H1 (cell line): ENCODE results near the gene TAF3. TPM values are rescaled to one million over a fixed set of nuclear protein-coding genes. Genes with fewer than 3 reads are reported as not detected.

Source experiments
- CTCF ChIA-PET: fragments of 300-600 bp; sonication (Branson Sonifier 250); formaldehyde crosslinking; loops from one replicate; lab custom pipeline; 2021; ENCODE audit not compliant: partially characterized antibody; lab: Charles Lee
- POLR2A ChIA-PET: fragments of 300-600 bp; sonication (Branson Sonifier 250); formaldehyde crosslinking; loops from one replicate; lab custom pipeline; 2021; ENCODE audit warnings: inconsistent platforms; ENCODE audit not compliant: partially characterized antibody; lab: Charles Lee
- DNase-seq, 2 experiments: peaks; one replicate each; pipeline versions ENCODE4 v3.0.0 to v3.0.0-alpha.2; 2010 to 2022; ENCODE audit warnings: low spot score in 2 of 2, low read depth in 1 of 2, mixed read lengths in 1 of 2
- FAIRE-seq: peaks from 2 replicates; lab custom pipeline; 2011; peaks lifted over from hg19 to GRCh38; lab: Jason Lieb, UNC
- H2AFZ ChIP-seq: 2 replicates; pipeline ENCODE4 v1.8.1; 2012; ENCODE audit warnings: low read length, inconsistent platforms
- H2AK5ac ChIP-seq: 2 replicates; pipeline ENCODE4 v1.6.1; 2013; ENCODE audit warnings: low read depth, low read length
- H2BK120ac ChIP-seq: replicated peaks from 2 replicates; pipeline ENCODE3; 2013; ENCODE audit warnings: low read depth, low read length, inconsistent platforms
- H2BK12ac ChIP-seq: 2 replicates; pipeline ENCODE4 v1.6.1; 2013; ENCODE audit warnings: low read depth, low read length
- H2BK15ac ChIP-seq: 2 replicates; pipeline ENCODE4 v1.6.1; 2013; ENCODE audit warnings: low read length
- H2BK20ac ChIP-seq: 2 replicates; pipeline ENCODE4 v1.6.1; 2013; ENCODE audit warnings: low read length
- H2BK5ac ChIP-seq: 2 replicates; pipeline ENCODE4 v1.6.1; 2013; ENCODE audit warnings: low read depth, low read length
- H3K14ac ChIP-seq: 2 replicates; pipeline ENCODE4 v1.6.1; 2013; ENCODE audit warnings: inconsistent platforms; ENCODE audit not compliant: insufficient read length
- H3K18ac ChIP-seq: 2 replicates; pipeline ENCODE4 v1.6.1; 2013; ENCODE audit warnings: low read length; ENCODE audit errors: extremely low read depth
- H3K23ac ChIP-seq: 2 replicates; pipeline ENCODE4 v1.6.1; 2013; ENCODE audit warnings: inconsistent platforms; ENCODE audit not compliant: insufficient read length
- H3K23me2 ChIP-seq: 2 replicates; pipeline ENCODE4 v1.6.1; 2013; ENCODE audit warnings: low read depth, low read length
- H3K27ac ChIP-seq: 2 replicates; pipeline ENCODE4 v1.6.1; 2011; ENCODE audit warnings: low read depth, low read length, inconsistent platforms
- H3K27me3 ChIP-seq, 4 experiments: replicated peaks in 1 of 4; 1 replicate in 1 of 4; 2 replicates in 3 of 4; pipeline versions ENCODE4 v1.6.1 to v1.8.1; 2011 to 2013; ENCODE audit warnings: low read length in 3 of 4, mild to moderate bottlenecking in 3 of 4, inconsistent platforms in 2 of 4, mixed read lengths in 2 of 4, moderate library complexity in 1 of 4; ENCODE audit not compliant: control insufficient read depth in 3 of 4, insufficient read depth in 3 of 4; ENCODE audit errors: extremely low read depth in 1 of 4
- H3K36me3 ChIP-seq, 4 experiments: 2 replicates each; pipeline versions ENCODE4 v1.6.1 to v1.8.1; 2011 to 2013; ENCODE audit warnings: mild to moderate bottlenecking in 4 of 4, low read length in 3 of 4, moderate library complexity in 2 of 4, control low read depth in 1 of 4, inconsistent platforms in 1 of 4; ENCODE audit not compliant: insufficient read depth in 4 of 4, control insufficient read depth in 2 of 4
- H3K4ac ChIP-seq: replicated peaks from 2 replicates; pipeline ENCODE3; 2013; ENCODE audit warnings: low read length, low read depth, mixed read lengths, inconsistent platforms; ENCODE audit not compliant: insufficient read length
- H3K4me1 ChIP-seq, 4 experiments: replicated peaks in 1 of 4; 1 replicate in 1 of 4; 2 replicates in 3 of 4; pipeline versions ENCODE4 v1.6.1 to v1.8.1; 2011 to 2013; ENCODE audit warnings: low read length in 3 of 4, inconsistent platforms in 2 of 4, mixed read lengths in 1 of 4; ENCODE audit not compliant: insufficient read depth in 4 of 4, control insufficient read depth in 3 of 4
- H3K4me2 ChIP-seq, 2 experiments: 2 replicates each; pipeline versions ENCODE4 v1.6.1 to v1.8.1; 2011 to 2013; ENCODE audit warnings: low read depth in 2 of 2, low read length in 2 of 2, control low read depth in 1 of 2, inconsistent platforms in 1 of 2, mild to moderate bottlenecking in 1 of 2; ENCODE audit not compliant: insufficient read depth in 1 of 2
- H3K4me3 ChIP-seq, 4 experiments: fragments of 200-600, 300-600 bp in 1 of 4; sonication (generic), shearing (Covaris generic), sonication (Bioruptor Twin) in 1 of 4; 2 replicates each; pipeline versions ENCODE4 v1.5.1 to v1.8.1; 2011 to 2016; ENCODE audit warnings: low read length in 4 of 4, low read depth in 3 of 4, control low read depth in 2 of 4, inconsistent platforms in 2 of 4, mild to moderate bottlenecking in 2 of 4, mixed read lengths in 1 of 4, moderate library complexity in 1 of 4; ENCODE audit not compliant: insufficient read depth in 2 of 4; ENCODE audit errors: extremely low read depth in 1 of 4
- H3K56ac ChIP-seq: replicated peaks from 2 replicates; pipeline ENCODE3; 2013; ENCODE audit warnings: low read depth, mild to moderate bottlenecking, mixed read lengths, low read length, inconsistent platforms; ENCODE audit not compliant: insufficient read length
- H3K79me1 ChIP-seq: 2 replicates; pipeline ENCODE4 v1.6.1; 2013; ENCODE audit warnings: low read depth, low read length, control low read depth
- H3K79me2 ChIP-seq, 2 experiments: 2 replicates each; pipeline versions ENCODE4 v1.6.1 to v1.8.1; 2012 to 2013; ENCODE audit warnings: low read length in 2 of 2, mild to moderate bottlenecking in 2 of 2, inconsistent platforms in 1 of 2; ENCODE audit not compliant: insufficient read depth in 2 of 2, control insufficient read depth in 1 of 2
- H3K9ac ChIP-seq, 4 experiments: replicated peaks in 1 of 4; 1 replicate in 1 of 4; 2 replicates in 3 of 4; pipeline versions ENCODE4 v1.6.1 to v1.8.1; 2011 to 2013; ENCODE audit warnings: low read depth in 3 of 4, low read length in 3 of 4, control low read depth in 2 of 4, mild to moderate bottlenecking in 2 of 4, moderate library complexity in 2 of 4, inconsistent platforms in 1 of 4; ENCODE audit errors: extremely low read depth in 1 of 4
- H3K9me3 ChIP-seq, 2 experiments: 2 replicates each; pipeline versions ENCODE4 v1.6.1 to v1.8.1; 2012 to 2013; ENCODE audit warnings: mild to moderate bottlenecking in 2 of 2, moderate library complexity in 2 of 2, control low read depth in 1 of 2, inconsistent platforms in 1 of 2, low read depth in 1 of 2, low read length in 1 of 2, mixed read lengths in 1 of 2; ENCODE audit not compliant: insufficient read depth in 2 of 2
- H4K20me1 ChIP-seq, 2 experiments: replicated peaks in 1 of 2; 2 replicates each; pipeline versions ENCODE3 to v1.8.1; 2011 to 2013; ENCODE audit warnings: inconsistent platforms in 2 of 2, low read length in 2 of 2, mild to moderate bottlenecking in 1 of 2; ENCODE audit not compliant: insufficient read depth in 2 of 2, control insufficient read depth in 1 of 2
- H4K5ac ChIP-seq: 2 replicates; pipeline ENCODE4 v1.6.1; 2013; ENCODE audit warnings: low read length, low read depth, mixed read lengths, inconsistent platforms; ENCODE audit not compliant: insufficient read length
- H4K8ac ChIP-seq: 2 replicates; pipeline ENCODE4 v1.8.0; 2013; ENCODE audit warnings: mild to moderate bottlenecking, moderate library complexity, low read length, inconsistent platforms; ENCODE audit not compliant: insufficient read depth; ENCODE audit errors: extremely low read depth
- H4K91ac ChIP-seq: replicated peaks from 2 replicates; pipeline ENCODE3; 2013; ENCODE audit warnings: low read length, mixed read lengths, inconsistent platforms; ENCODE audit not compliant: insufficient read length
- BACH1 ChIP-seq: IDR thresholded peaks from 2 replicates; pipeline ENCODE4 v1.6.1; 2012; ENCODE audit warnings: low read length, improper control_type of control experiment
- CBX8 ChIP-seq: fragments of 300-800, 300-1000 bp; sonication (generic); IDR thresholded peaks from 2 replicates; pipeline ENCODE4 v1.7.1; 2016; ENCODE audit warnings: low read depth, low read length, borderline replicate concordance
- KDM4A ChIP-seq: IDR thresholded peaks from one replicate; pipeline ENCODE4 v1.7.1; 2012; ENCODE audit warnings: low read depth, mild to moderate bottlenecking, moderate library complexity, low read length, inconsistent platforms; ENCODE audit not compliant: severe bottlenecking
- WGBS, 2 experiments: shearing (Covaris generic) in 1 of 2; methylation state at CpG; one replicate each; pipeline versions ENCODE4 v1.1.6 to v1.1.7; 2013 to 2015; ENCODE audit warnings: low lambda C conversion rate in 2 of 2, mixed read lengths in 2 of 2, inconsistent platforms in 1 of 2, low coverage in 1 of 2, missing lambda C conversion rate in 1 of 2; ENCODE audit not compliant: insufficient replicate concordance in 2 of 2, insufficient coverage in 1 of 2, insufficient read length in 1 of 2; ENCODE audit errors: extremely low coverage in 1 of 2, missing lambda C conversion rate in 1 of 2; 5-methylcytosine and 5-hydroxymethylcytosine counted together
- polyA plus RNA-seq, 7 experiments: library from polyadenylated mRNA; depleted of rRNA in 3 of 7; stranded (reverse) in 5 of 7; unstranded in 2 of 7; fragments of >200 nt in 5 of 7; fragments of 200-250 nt in 2 of 7; gene quantifications; 1 replicate in 5 of 7; 2 replicates in 1 of 7; 4 replicates in 1 of 7; pipeline versions ENCODE4 v1.2.1 to v1.2.3, GENCODE V29; 2011 to 2013; ENCODE audit warnings: missing spikeins in 2 of 7, mixed read lengths in 2 of 7
- total RNA-seq: library from RNA; stranded (reverse); fragmentation: NEBNext Ultra II Directional; extraction: Animal tissue kit (Norgen Biotek cat#: 25700); gene quantifications from 2 replicates; pipeline ENCODE4 v1.2.1, GENCODE V29; 2021

The TAF3 gene
- total and polyA plus RNA-seq, 2 of the 8 experiments (the other 6 are each of a cell fraction or from before 2014, with no cell fraction given): 1.5 to 11.2 TPM

DNA sequence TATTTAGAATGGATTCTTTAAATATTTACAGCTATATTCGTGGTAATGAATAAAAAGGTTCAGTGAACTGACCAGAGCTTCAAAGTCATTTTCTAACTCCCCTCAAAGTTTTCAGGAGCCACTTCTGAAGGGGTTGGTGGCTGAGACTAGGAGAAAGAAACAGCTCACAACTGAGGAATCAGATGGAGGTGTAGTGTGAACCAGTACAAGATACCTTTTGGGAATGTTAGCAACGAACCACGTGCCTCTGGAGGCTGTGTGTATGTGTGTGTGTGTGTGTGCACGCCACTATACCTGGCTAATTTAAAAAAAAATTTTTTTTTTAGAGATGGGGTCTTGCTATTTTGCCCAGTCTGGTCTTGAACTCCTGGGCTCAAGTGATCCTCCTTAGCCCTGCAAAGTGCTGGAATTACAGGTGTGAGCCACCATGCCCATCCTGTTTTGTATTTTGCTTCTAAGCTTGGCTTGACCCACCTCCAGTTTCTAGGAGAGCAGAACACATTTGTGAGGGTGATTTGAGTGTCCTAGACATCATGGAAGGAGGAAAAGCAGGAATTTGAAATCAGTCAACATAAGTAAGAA is 9.5 kb upstream of the TAF3 start:
- peaks cover 0 to 3% of the 10 kb centered on the region in 2 experiments for H4K20me1 ChIP-seq
- no peaks in the 10 kb centered on the region for H3K27me3 ChIP-seq
- H2BK15ac ChIP-seq: no peak overlapping the region
- no peak overlapping the region for H3K4me2 ChIP-seq
- no peak overlapping the region for H4K5ac ChIP-seq
- no peak overlapping the region for H3K18ac ChIP-seq
- H2BK120ac ChIP-seq: no peak overlapping the region
- H3K27ac ChIP-seq: no peak overlapping the region
- no peak overlapping the region for H4K8ac ChIP-seq
- no peak overlapping the region for H3K56ac ChIP-seq
- H2AK5ac ChIP-seq: no peak overlapping the region
- no peak overlapping the region for H3K4me3 ChIP-seq
- H3K23me2 ChIP-seq: no peaks in the 10 kb centered on the region
- CTCF ChIA-PET: interaction anchor here (1.0 to 1.4 kb wide), 4 partner anchors 9 to 1480 kb away, joined by 3 to 4 read pairs (median 4); no protein-coding TSS in a partner anchor
- POLR2A ChIA-PET: interaction anchor here (0.5 to 2.8 kb wide), 5 partner anchors 10 to 67 kb away, joined by 3 to 24 read pairs (median 3); partner anchors contain the start of genes ATP5F1C, KIN and TAF3
- peaks cover 0 to 36% (median 24%) of the 10 kb centered on the region in 4 experiments; a peak in 7 of 8 replicates for H3K36me3 ChIP-seq
- DNase-seq: no peak
- no peak overlapping the region for H3K23ac ChIP-seq
- no peak for FAIRE-seq
- no peak overlapping the region for H3K9ac ChIP-seq
- H3K14ac ChIP-seq: no peak overlapping the region
- no peaks in the 10 kb centered on the region for H3K4me1 ChIP-seq
- H2BK5ac ChIP-seq: no peak overlapping the region
- no peak overlapping the region for H3K4ac ChIP-seq
- H4K91ac ChIP-seq: no peak overlapping the region
- H3K9me3 ChIP-seq: no peaks in the 10 kb centered on the region
- H2BK12ac ChIP-seq: no peak overlapping the region
- no peak overlapping the region for H2BK20ac ChIP-seq
- no peaks in the 10 kb centered on the region for H3K79me1 ChIP-seq
- H3K79me2 ChIP-seq: no peaks in the 10 kb centered on the region
- no peak overlapping the region for H2AFZ ChIP-seq
- 72% methylated on average over 4 of the region's 4 CpGs; no CpG with 5 or more reads in 1 of the 2 experiments for WGBS, 2 experiments
- TF ChIP-seq KDM4A (no peak), CBX8 (no peak), BACH1 (no peak)
